Activated CD8-positive, alpha-beta memory T cell treated with anti-CD3 and anti-CD28 coated beads, Interleukin-2, amount 50 U/mL, for 1 hour (primary cell): ENCODE data around the gene MATN4.

Experiments used
- DNase-seq: peaks from one replicate; pipeline ENCODE4 v3.0.0-alpha.2; 2020; ENCODE audit errors: extremely low read depth

MATN4 gene

GRCh38 chr20:45248609-45249008, 59.5 kb downstream of the MATN4 start:
- no peak for DNase-seq

GRCh38 chr20:45247865-45248264, 60.2 kb downstream of the MATN4 start:
- DNase-seq = no peak

GRCh38 chr20:45246109-45246508, 62.0 kb downstream of the MATN4 start:
- DNase-seq = no peak
